ENCODE measurements around the gene NR2C2.

Gene NR2C2

GRCh38 chr3:14923476-14923875, 23.9 kb upstream of the NR2C2 start:
- H3K4me2 ChIP-seq (ENCODE audit: low read length), result no peak overlapping the region
- no peak overlapping the region for H3K9ac ChIP-seq (ENCODE audit: low read depth, low read length)
- peaks cover under 1% of the 10 kb centered on the region for H3K27me3 ChIP-seq (ENCODE audit: control insufficient read depth, insufficient read depth, low read length)
- peaks cover 2% of the 10 kb centered on the region for H3K4me1 ChIP-seq (ENCODE audit: control insufficient read depth, insufficient read depth, low read length)
- H3K4me3 ChIP-seq (ENCODE audit: low read length), result no peak overlapping the region
- no peaks in the 10 kb centered on the region for H3K36me3 ChIP-seq (ENCODE audit: insufficient read depth, low read length)
- no peaks in the 10 kb centered on the region for H3K9me3 ChIP-seq (replicated peaks; ENCODE audit: low read length)

- peaks cover 1% of the 10 kb centered on the region for H3K4me1 ChIP-seq (ENCODE audit: control insufficient read depth, insufficient read depth, low read length)
- no peaks in the 10 kb centered on the region for H3K27me3 ChIP-seq (ENCODE audit: control insufficient read depth, insufficient read depth, low read length)
- H3K4me2 ChIP-seq (ENCODE audit: low read length), result no peak overlapping the region
- H3K36me3 ChIP-seq (ENCODE audit: insufficient read depth, low read length), result no peaks in the 10 kb centered on the region
- H3K9me3 ChIP-seq (replicated peaks; ENCODE audit: low read length), result no peaks in the 10 kb centered on the region
- H3K9ac ChIP-seq (ENCODE audit: low read depth, low read length), result no peak overlapping the region
- H3K4me3 ChIP-seq (ENCODE audit: low read length), result no peak overlapping the region
Measured at GRCh38 chr3:14925729-14926591, 21.4 kb upstream of the NR2C2 start.

DNA sequence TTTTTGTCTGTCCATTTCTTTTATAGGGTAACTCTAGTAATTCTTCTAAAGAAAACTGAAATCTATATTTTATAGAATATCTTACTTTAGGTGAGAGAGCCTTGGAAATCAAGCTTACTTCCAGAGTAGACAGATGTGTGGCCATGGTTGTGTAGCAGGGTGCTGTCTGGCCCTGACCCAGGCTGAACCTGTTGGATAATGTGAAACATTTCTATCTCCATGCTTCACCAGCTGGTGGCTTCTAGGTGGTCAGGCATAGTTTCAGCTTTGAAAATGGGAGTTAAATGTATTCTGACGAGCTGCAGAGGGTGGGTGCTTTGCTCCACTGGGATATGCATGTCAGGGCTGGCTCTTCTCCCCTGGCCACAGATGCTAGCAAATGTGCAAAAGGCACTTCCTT, 20.8 kb upstream of the NR2C2 start:
- no peaks in the 10 kb centered on the region for H3K9me3 ChIP-seq (replicated peaks; ENCODE audit: low read length)
- H3K4me1 ChIP-seq (ENCODE audit: control insufficient read depth, insufficient read depth, low read length), result no peaks in the 10 kb centered on the region
- no peaks in the 10 kb centered on the region for H3K27me3 ChIP-seq (ENCODE audit: control insufficient read depth, insufficient read depth, low read length)
- H3K36me3 ChIP-seq (ENCODE audit: insufficient read depth, low read length), result no peaks in the 10 kb centered on the region
- no peak overlapping the region for H3K4me3 ChIP-seq (ENCODE audit: low read length)
- no peak overlapping the region for H3K4me2 ChIP-seq (ENCODE audit: low read length)
- H3K9ac ChIP-seq (ENCODE audit: low read depth, low read length), result no peak overlapping the region

- H3K4me1 ChIP-seq (ENCODE audit: control insufficient read depth, insufficient read depth, low read length), result no peaks in the 10 kb centered on the region
- H3K27me3 ChIP-seq (ENCODE audit: control insufficient read depth, insufficient read depth, low read length), result no peaks in the 10 kb centered on the region
- H3K36me3 ChIP-seq (ENCODE audit: insufficient read depth, low read length), result no peaks in the 10 kb centered on the region
Measured at GRCh38 chr3:14927308-14927707, 20.1 kb upstream of the NR2C2 start.

DNA sequence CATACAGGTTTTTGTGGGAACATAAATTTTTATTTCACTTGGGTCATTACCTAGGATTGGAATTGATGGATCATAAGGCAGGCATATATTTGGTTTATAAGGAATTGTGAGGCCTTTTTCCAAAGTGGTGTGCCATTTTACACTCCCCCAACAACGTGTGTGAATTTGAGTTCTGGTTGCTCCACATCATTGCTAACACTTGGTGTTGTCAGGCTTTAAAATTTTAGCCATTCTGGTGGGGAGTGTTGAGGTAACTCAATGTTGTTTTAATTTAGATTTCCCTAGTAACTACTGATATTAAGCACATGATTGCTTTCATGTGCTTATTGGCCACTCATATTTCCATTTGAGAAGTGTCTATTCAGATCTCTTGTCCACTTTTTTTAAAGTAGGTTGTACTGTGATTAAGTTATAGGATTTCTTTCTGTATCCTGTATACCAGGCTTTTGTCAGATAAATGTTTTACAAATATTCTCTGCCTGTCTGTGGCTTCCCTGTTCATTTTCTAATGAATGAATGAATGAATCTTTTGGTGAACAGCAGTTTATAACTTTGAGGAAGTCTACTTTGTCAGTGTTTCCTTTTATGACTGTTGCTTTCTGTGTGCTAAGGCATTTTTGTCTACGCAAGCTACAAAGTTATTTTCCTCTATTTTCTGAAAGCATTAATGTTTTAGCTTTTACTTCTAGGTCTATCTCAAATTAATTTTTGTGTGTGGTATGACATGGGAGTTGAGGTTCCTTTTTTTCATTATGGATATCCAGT, 17.9 kb upstream of the NR2C2 start:
- Histone ChIP-seq H3K4me1 (ENCODE audit: control insufficient read depth, insufficient read depth, low read length) (no peaks in the 10 kb centered on the region), H3K9ac (ENCODE audit: low read depth, low read length) (no peak overlapping the region), H3K9me3 (replicated peaks; ENCODE audit: low read length) (no peaks in the 10 kb centered on the region), H3K36me3 (ENCODE audit: insufficient read depth, low read length) (no peaks in the 10 kb centered on the region), H3K4me2 (ENCODE audit: low read length) (no peak overlapping the region), H3K27me3 (ENCODE audit: control insufficient read depth, insufficient read depth, low read length) (no peaks in the 10 kb centered on the region), H3K4me3 (ENCODE audit: low read length) (no peak overlapping the region)

More at GRCh38 chr3:14927308-14927707, 20.1 kb upstream of the NR2C2 start:
- Histone ChIP-seq H3K4me3 (ENCODE audit: low read length) (no peak overlapping the region), H3K9me3 (replicated peaks; ENCODE audit: low read length) (no peaks in the 10 kb centered on the region), H3K9ac (ENCODE audit: low read depth, low read length) (no peak overlapping the region), H3K4me2 (ENCODE audit: low read length) (no peak overlapping the region)

- no peaks in the 10 kb centered on the region for H3K27me3 ChIP-seq (ENCODE audit: control insufficient read depth, insufficient read depth, low read length)
- H3K4me3 ChIP-seq (ENCODE audit: low read length), result no peak overlapping the region
- no peak overlapping the region for H3K9ac ChIP-seq (ENCODE audit: low read depth, low read length)
- no peaks in the 10 kb centered on the region for H3K9me3 ChIP-seq (replicated peaks; ENCODE audit: low read length)
- no peaks in the 10 kb centered on the region for H3K4me1 ChIP-seq (ENCODE audit: control insufficient read depth, insufficient read depth, low read length)
- H3K4me2 ChIP-seq (ENCODE audit: low read length), result no peak overlapping the region
- no peaks in the 10 kb centered on the region for H3K36me3 ChIP-seq (ENCODE audit: insufficient read depth, low read length)
Measured at GRCh38 chr3:14933820-14934425, 13.5 kb upstream of the NR2C2 start.

DNA sequence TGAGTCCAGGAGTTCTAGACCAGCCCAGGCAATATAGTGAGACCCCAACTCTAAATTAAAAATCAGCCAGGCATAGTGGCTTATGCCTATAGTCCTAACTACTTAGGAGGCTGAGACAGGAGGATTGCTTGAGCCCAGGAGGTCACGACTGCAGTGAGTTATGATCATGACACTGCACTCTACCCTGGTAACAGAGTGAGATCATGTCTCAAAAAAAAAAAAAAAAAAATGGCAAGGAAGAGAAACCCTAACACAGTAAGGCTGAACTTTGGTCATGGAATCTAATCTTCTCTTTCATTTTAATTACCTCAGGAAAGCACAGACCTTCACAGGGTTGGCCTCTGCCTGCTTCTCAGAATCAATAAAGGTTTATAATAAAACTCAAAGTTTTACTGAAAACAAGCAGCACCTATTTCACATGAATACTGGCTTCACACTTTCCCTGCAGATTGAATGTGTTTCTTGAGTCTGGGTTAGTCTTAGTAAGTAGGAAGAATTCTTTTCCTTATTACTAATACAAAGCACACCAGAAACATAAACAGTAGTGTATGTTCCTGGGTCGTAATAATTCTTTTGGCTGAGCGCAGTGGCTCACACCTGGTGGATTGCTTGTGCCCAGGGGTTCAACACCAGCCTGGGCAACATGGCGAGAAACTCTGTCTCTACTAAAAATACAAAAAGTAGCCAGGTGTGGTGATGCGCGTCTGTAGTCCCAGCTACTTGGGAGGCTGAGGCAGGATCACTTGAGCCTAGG, 11.6 kb upstream of the NR2C2 start:
- Histone ChIP-seq H3K4me3 (ENCODE audit: low read length) (no peak overlapping the region), H3K27me3 (ENCODE audit: control insufficient read depth, insufficient read depth, low read length) (no peaks in the 10 kb centered on the region), H3K4me1 (ENCODE audit: control insufficient read depth, insufficient read depth, low read length) (no peaks in the 10 kb centered on the region), H3K9me3 (replicated peaks; ENCODE audit: low read length) (no peaks in the 10 kb centered on the region), H3K4me2 (ENCODE audit: low read length) (no peak overlapping the region), H3K9ac (ENCODE audit: low read depth, low read length) (no peak overlapping the region), H3K36me3 (ENCODE audit: insufficient read depth, low read length) (no peaks in the 10 kb centered on the region)

DNA sequence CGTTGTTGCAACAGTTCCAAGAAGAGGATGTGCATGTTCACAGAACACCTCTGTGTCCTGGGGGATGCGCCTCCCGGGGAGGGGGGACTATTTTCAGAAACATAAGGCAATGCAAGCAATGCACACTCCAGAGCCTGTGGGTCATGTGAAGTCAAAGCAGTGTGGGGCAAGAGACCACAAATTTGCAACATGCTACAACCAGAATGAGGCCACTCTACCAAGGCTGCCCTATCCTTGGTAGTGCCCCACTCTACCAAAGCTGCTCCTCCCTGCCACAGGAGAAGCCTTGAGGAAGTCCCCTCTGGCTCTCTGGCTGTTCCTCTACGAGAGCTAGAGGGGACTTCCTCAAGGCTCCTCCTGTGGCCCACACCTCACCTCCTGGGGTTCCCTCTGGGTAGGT, 8.4 kb upstream of the NR2C2 start:
- H3K4me3 ChIP-seq (ENCODE audit: low read length), result no peak overlapping the region
- H3K9me3 ChIP-seq (replicated peaks; ENCODE audit: low read length), result no peaks in the 10 kb centered on the region
- peaks cover 12% of the 10 kb centered on the region for H3K36me3 ChIP-seq (ENCODE audit: insufficient read depth, low read length)
- no peak overlapping the region for H3K9ac ChIP-seq (ENCODE audit: low read depth, low read length)
- no peaks in the 10 kb centered on the region for H3K4me1 ChIP-seq (ENCODE audit: control insufficient read depth, insufficient read depth, low read length)
- H3K4me2 ChIP-seq (ENCODE audit: low read length), result no peak overlapping the region
- H3K27me3 ChIP-seq (ENCODE audit: control insufficient read depth, insufficient read depth, low read length), result no peaks in the 10 kb centered on the region

- Histone ChIP-seq H3K9ac (ENCODE audit: low read depth, low read length) (no peak overlapping the region), H3K36me3 (ENCODE audit: insufficient read depth, low read length) (peaks cover 24% of the 10 kb centered on the region), H3K27me3 (ENCODE audit: control insufficient read depth, insufficient read depth, low read length) (no peaks in the 10 kb centered on the region), H3K4me3 (ENCODE audit: low read length) (no peak overlapping the region), H3K4me2 (ENCODE audit: low read length) (no peak overlapping the region), H3K9me3 (replicated peaks; ENCODE audit: low read length) (no peaks in the 10 kb centered on the region), H3K4me1 (ENCODE audit: control insufficient read depth, insufficient read depth, low read length) (peaks cover 10% of the 10 kb centered on the region)
Measured at GRCh38 chr3:14941871-14942270, 5.5 kb upstream of the NR2C2 start.

GRCh38 chr3:14943042-14943441, 4.3 kb upstream of the NR2C2 start:
- H3K4me3 ChIP-seq (ENCODE audit: low read length), result no peak overlapping the region
- H3K36me3 ChIP-seq (ENCODE audit: insufficient read depth, low read length), result peaks cover 24% of the 10 kb centered on the region
- H3K27me3 ChIP-seq (ENCODE audit: control insufficient read depth, insufficient read depth, low read length), result no peaks in the 10 kb centered on the region
- H3K4me1 ChIP-seq (ENCODE audit: control insufficient read depth, insufficient read depth, low read length), result peaks cover 10% of the 10 kb centered on the region
- no peak overlapping the region for H3K9ac ChIP-seq (ENCODE audit: low read depth, low read length)
- H3K4me2 ChIP-seq (ENCODE audit: low read length), result no peak overlapping the region
- H3K9me3 ChIP-seq (replicated peaks; ENCODE audit: low read length), result no peaks in the 10 kb centered on the region

DNA sequence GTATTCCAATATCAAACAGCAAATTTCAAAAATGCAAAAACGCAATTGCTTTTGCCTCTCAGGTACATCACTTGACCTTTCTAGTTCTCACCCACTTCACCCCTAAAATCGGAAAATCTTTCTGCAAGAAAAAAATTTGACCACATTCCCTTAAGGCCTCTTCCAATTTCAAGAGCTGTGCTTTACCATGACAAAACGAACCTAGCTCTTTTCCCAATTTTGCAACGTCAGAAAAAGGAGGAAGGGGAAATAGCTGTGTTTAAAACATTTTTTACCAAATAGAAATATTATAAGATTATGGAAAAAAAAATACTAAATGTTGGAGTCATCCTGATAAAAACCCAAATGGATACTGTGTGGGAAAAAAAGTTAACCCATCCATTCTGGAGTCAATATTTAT, 1.1 kb upstream of the NR2C2 start:
- H3K9ac ChIP-seq (ENCODE audit: low read depth, low read length), result peak overlapping the region; percentile 100
- peaks cover 18% of the 10 kb centered on the region for H3K4me1 ChIP-seq (ENCODE audit: control insufficient read depth, insufficient read depth, low read length)
- no peaks in the 10 kb centered on the region for H3K9me3 ChIP-seq (replicated peaks; ENCODE audit: low read length)
- H3K4me2 ChIP-seq (ENCODE audit: low read length), result peak overlapping the region; percentile 95
- no peaks in the 10 kb centered on the region for H3K27me3 ChIP-seq (ENCODE audit: control insufficient read depth, insufficient read depth, low read length)
- peaks cover 24% of the 10 kb centered on the region for H3K36me3 ChIP-seq (ENCODE audit: insufficient read depth, low read length)
- H3K4me3 ChIP-seq (ENCODE audit: low read length), result peak overlapping the region; percentile 100

Data from skeletal muscle satellite cell (primary cell).